GM12891 (cell line): ENCODE data around the gene KLK13.

Experiments
- POLR2A ChIP-seq: IDR thresholded peaks from 2 replicates; pipeline ENCODE4 v1.6.1; 2011; ENCODE audit warnings: low read depth, low read length, control low read depth
- TAF1 ChIP-seq: IDR thresholded peaks from 2 replicates; pipeline ENCODE4 v1.6.1; 2011; ENCODE audit warnings: low read depth, low read length, control low read depth

DNA sequence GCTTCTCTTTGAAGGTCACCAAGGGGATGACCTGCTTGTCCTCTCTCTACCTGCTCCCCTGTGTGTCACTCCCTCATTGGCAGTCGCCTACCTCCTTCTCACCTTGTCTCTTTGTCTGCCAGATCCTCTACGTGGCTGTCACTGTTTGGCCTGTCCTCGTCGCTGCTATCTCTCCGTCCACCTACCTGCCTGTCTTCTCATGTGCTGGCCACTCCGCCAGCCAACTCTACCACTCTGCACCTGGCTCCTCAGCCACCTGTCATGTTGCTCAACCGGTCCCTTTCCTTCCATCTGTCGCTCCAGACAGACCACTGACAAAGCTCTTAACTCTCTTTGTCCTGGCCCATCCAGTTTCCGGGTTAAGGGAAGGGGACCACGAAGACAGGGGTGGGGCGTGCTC lies 30.2 kb downstream of the KLK13 start, which contains the start of gene KLK12:
- TF ChIP-seq POLR2A (no peak), TAF1 (no peak)
